GM21526 (cell line): ENCODE results near the gene TPST1.
"Not testable (repeated sequence)": the region's sequence is repeated elsewhere in the genome, so short reads cannot be mapped to it uniquely, and the experiment has no call there.

Source experiments
- ATAC-seq: cut with Tn5 transposase; IDR thresholded peaks from one replicate; pipeline ENCODE4 v1.9.1; 2021; ENCODE audit warnings: moderate library complexity; ENCODE audit not compliant: unreplicated experiment, low FRiP score

The TPST1 gene

GRCh38 chr7:66374141-66374840, 169.2 kb downstream of the TPST1 start:
- not testable (repeated sequence) for ATAC-seq

- ATAC-seq, result no peak
These were observed 171.3 kb downstream of the TPST1 start for GRCh38 chr7:66376264-66376945.

GRCh38 chr7:66377045-66377444, 171.9 kb downstream of the TPST1 start:
- ATAC-seq, result no peak

DNA sequence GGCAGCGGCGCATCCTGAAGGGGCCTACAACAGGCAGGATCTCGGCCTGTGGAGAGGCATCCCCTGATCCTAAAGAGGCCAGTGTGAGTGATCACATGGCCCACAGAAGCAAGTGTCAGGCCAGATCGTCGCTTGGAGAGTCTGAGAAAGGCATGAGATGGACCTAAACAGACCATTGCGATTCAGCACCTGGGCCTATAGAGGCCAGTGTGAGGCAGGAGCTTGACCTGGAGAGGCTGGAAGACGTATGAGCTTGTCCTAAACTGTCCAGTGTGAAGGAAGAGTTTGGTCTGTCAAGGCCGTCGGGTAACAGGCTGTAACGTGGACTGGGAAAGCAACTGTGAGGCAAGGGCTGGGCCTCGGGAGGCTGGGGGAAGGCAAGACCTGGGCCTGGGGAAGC, 172.6 kb downstream of the TPST1 start:
- ATAC-seq, result no peak

DNA sequence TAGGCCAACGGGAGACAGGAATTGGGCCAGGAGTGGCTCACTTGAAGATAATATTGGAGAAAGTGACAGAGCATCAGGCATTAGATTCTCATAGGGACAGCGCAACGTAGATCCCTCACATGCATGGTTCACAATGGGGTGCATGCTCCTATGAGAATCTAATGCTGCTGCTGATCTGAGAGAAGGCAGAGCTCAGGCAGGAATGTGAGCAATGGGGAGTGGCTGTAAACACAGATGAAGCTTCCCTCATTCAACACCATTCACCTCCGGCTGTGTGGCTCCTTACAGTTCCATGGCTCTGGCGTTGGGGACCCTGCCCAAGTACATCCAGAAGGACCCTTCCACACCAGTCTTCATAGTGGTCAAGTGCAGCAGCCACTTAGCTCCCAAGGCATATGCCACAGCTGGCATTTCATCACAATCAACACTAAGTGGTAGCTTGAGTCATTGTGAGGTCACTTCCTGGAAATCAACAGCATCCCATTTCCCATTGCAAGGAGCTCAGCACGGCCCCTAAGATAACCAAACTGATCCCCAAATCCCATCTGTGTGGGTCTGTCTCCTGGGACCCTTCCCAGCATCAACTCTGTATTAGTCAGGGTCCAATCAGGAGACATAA, 174.5 kb downstream of the TPST1 start:
- ATAC-seq, result no peak

DNA sequence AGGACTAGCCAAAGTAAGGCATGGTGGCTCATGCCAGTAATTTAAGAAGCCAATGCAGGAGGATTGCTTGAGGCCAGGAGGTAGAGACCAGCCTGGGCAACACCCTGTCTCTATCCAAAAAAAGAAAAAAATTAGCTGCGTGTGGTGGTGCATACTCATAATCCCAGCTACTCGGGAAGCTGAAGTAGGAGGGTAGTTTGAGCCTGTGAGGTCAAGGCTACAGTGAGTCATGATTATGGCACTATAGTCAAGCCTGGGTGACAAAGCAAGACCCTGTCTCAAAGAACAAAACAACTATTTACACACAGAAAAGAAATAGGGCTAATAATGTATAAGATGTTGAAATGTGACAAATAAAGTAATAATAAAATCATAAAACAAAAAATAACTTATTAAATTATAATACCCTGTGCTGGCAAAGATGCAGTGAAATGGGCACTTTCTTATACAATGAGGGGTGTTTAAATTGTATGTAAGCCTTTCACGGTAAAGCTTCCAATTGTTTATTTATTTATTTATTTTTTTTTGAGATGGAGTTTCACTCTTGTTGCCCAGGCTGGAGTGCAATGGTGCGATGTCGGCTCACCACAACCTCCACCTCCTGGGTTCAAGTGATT, 175.2 kb downstream of the TPST1 start:
- ATAC-seq, result no peak

GRCh38 chr7:66382182-66382923, 177.2 kb downstream of the TPST1 start:
- ATAC-seq, result not testable (repeated sequence)

DNA sequence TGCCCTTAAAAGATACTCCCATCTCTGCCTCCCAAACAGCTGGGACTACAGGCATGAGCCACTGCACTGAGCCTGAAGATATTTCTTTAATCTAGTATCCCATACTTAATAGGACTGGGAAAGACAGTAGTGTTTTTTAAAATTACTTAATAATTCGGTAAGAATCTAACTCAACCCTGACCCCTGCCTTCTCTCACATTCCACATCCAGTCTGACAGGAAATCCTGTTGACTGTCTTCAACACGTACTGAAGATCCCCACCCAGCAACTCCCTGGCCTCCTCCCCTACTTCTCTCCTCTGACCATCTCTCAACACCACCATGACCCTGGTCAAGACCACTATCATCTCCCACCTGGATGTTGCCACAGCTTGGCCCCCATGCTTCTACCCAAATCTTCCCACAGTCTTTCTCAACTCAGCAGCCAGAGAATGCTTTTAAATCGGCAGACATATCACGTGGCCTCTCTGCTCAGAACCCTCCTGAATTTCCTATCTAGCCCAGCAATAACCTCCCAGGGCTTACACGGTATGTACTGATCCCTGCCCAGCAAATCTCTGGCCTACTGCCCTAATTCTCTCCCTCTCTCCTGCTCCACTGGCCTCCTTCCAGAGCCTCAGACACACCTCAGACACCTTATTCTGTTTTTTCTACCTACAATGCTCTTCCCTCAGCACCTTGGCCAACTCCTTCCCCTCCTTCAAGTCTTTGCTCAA, 180.2 kb downstream of the TPST1 start:
- ATAC-seq, result not testable (repeated sequence)

GRCh38 chr7:66395128-66395571, 190.0 kb downstream of the TPST1 start:
- not testable (repeated sequence) for ATAC-seq

DNA sequence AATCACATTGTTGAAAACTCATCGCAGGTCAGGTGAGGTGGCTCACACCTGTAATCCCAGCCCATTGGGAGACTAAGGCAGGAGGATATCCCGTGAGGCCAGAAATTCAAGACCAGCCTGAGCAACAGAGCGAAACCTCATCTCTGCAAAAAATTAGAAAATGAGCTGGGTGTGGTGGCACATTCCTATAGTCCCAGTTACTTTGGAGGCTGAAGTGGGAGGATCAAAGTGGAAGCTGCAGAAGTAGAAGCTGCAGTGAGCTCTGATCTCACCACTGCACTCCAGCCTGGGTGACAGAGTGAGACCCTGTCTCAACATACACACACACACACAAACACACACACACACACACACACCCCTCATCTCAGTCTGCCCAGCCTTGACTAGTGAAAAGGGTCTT, 190.9 kb downstream of the TPST1 start:
- ATAC-seq, result not testable (repeated sequence)

GRCh38 chr7:66398841-66399240, 193.7 kb downstream of the TPST1 start:
- not testable (repeated sequence) for ATAC-seq

DNA sequence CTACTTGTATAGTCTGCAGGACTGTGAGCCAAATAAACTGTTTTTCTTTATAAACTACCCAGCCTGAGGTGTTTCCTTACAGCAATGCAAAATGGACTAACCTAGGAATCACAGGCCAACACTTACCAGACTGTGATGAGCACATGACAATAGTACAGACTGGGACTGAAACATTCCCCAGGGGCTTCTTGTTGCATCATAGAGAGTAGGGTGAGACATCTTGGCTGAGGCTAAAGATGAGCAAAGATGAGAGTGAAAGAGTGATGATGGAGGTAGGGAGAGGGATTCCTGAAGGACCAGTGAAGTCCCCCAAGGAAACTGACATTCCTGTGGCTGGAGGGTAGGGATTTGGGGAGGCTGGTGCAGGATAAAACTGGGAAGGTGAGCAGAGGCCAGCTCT, 194.4 kb downstream of the TPST1 start:
- no peak for ATAC-seq

- no peak for ATAC-seq
These were observed 195.3 kb downstream of the TPST1 start for GRCh38 chr7:66400400-66400799.

- not testable (repeated sequence) for ATAC-seq
These were observed 196.0 kb downstream of the TPST1 start for GRCh38 chr7:66401126-66401525.

- not testable (repeated sequence) for ATAC-seq
These were observed 196.8 kb downstream of the TPST1 start for GRCh38 chr7:66401932-66402331.

DNA sequence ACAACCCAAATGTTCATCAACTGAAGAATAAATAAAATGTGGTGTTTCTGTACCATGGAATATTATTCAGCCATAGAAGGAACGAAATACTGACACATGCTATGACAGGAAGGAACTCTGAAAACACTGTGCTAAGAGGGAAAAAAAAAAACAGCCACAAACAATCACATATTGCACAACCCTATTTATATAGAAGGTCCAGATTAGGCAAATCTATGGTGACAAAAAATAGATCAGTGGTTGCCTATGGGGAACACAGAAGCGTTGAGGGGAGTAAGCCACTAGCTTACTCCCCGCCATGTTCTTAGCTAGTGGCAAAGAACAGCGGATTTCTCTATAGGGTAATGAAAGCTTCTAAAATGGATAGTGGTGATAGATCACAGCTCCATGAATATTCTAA, 198.4 kb downstream of the TPST1 start:
- no peak for ATAC-seq

- ATAC-seq, result no peak
These were observed 204.4 kb downstream of the TPST1 start for GRCh38 chr7:66409493-66409892.
